Lung (tissue), 12 donors: Measurements from ENCODE around the gene BCL10. TPM values are rescaled to one million over a fixed set of nuclear protein-coding genes. Genes with fewer than 3 reads are reported as not detected.

Source experiments
- ATAC-seq: fragments of 200-7000 bp; cut with Tn5 transposase; one replicate; pipeline ENCODE4 v1.9.1; 2020; ENCODE audit warnings: moderate number of reproducible peaks; ENCODE audit not compliant: insufficient read depth, low FRiP score
- DNase-seq, 3 donors: peaks; one replicate each; pipeline ENCODE4 v3.0.0-alpha.2; 2013 to 2017
- H3K27ac ChIP-seq, 2 donors: one replicate each; pipeline ENCODE4 v1.5.1; 2013; ENCODE audit warnings: mild to moderate bottlenecking in 2 of 2, moderate library complexity in 2 of 2, control low read depth in 1 of 2, inconsistent platforms in 1 of 2, low read depth in 1 of 2, low read length in 1 of 2
- H3K27me3 ChIP-seq, 3 donors: one replicate each; pipeline ENCODE4 v1.5.1; 2013; ENCODE audit warnings: low read length in 2 of 3; ENCODE audit not compliant: control insufficient read depth in 3 of 3, insufficient read depth in 3 of 3
- H3K36me3 ChIP-seq, 4 donors: one replicate each; pipeline ENCODE4 v1.5.1; 2013; ENCODE audit warnings: low read length in 4 of 4, mild to moderate bottlenecking in 1 of 4, moderate library complexity in 1 of 4; ENCODE audit not compliant: control insufficient read depth in 4 of 4, insufficient read depth in 4 of 4
- H3K4me1 ChIP-seq, 5 donors: one replicate each; pipeline ENCODE4 v1.5.1; 2013; ENCODE audit warnings: low read length in 5 of 5, mild to moderate bottlenecking in 2 of 5, moderate library complexity in 1 of 5; ENCODE audit not compliant: control insufficient read depth in 5 of 5, insufficient read depth in 5 of 5
- H3K4me3 ChIP-seq: one replicate; pipeline ENCODE4 v1.5.1; 2013; ENCODE audit warnings: mild to moderate bottlenecking, control low read depth, moderate library complexity
- H3K9ac ChIP-seq, 2 donors: one replicate each; pipeline ENCODE4 v1.5.1; 2013; ENCODE audit warnings: low read length in 2 of 2, control low read depth in 1 of 2; ENCODE audit not compliant: insufficient read depth in 1 of 2
- H3K9me3 ChIP-seq, 4 donors: one replicate each; pipeline ENCODE4 v1.5.1; 2013; ENCODE audit warnings: low read length in 3 of 4, mild to moderate bottlenecking in 1 of 4, moderate library complexity in 1 of 4; ENCODE audit not compliant: control insufficient read depth in 4 of 4, insufficient read depth in 3 of 4
- CTCF ChIP-seq: IDR thresholded peaks from 2 replicates; pipeline ENCODE4 v1.5.1; 2012; ENCODE audit warnings: mild to moderate bottlenecking; ENCODE audit errors: control extremely low read depth, extremely low read depth
- WGBS, 2 donors: extraction: QIAGEN DNeasy Blood & Tissue Kit; methylation state at CpG; one replicate each; pipeline ENCODE4 v1.1.7; 2013; 5-methylcytosine and 5-hydroxymethylcytosine counted together
- polyA plus RNA-seq, 2 donors: library from polyadenylated mRNA; stranded (reverse); fragments of 200-250 nt; gene quantifications; one replicate each; pipeline ENCODE4 v1.2.1, GENCODE V29; 2013
- total RNA-seq, 2 donors: library from RNA; depleted of rRNA in 1 of 2; stranded (reverse); fragments of >200 nt in 1 of 2; gene quantifications; one replicate each; pipeline ENCODE4 v1.2.1, GENCODE V29; 2014 to 2021
- donor health status: control.
- donor health status: control.
- donor health status: Bipolar disorder and iron deficiency.
- donor health status: healthy.
- donor health status: DM: yes; HTN: yes; CAD: no.

Gene BCL10
- total and polyA plus RNA-seq, 4 donors, result 9.9 to 32.3 (median 18.8) TPM

- H3K9me3 ChIP-seq, result no peaks in the 10 kb centered on the region
Observed at GRCh38 chr1:85289207-85289847, 12.9 kb upstream of the BCL10 start.

GRCh38 chr1:85284202-85284601 is 7.8 kb upstream of the BCL10 start:
- WGBS, 2 donors, result 96 to 98% methylated on average over 2 of the region's 2 CpGs
- no peaks in the 10 kb centered on the region for H3K27me3 ChIP-seq

More at GRCh38 chr1:85289207-85289847, 12.9 kb upstream of the BCL10 start:
- no peaks in the 10 kb centered on the region for H3K27me3 ChIP-seq
- no peak for TF ChIP-seq CTCF
- no peak for DNase-seq
- no peak overlapping the region for H3K9ac ChIP-seq
- H3K4me1 ChIP-seq, result no peaks in the 10 kb centered on the region
- no peak for ATAC-seq
- H3K4me3 ChIP-seq, result no peak overlapping the region
- 84 to 88% methylated on average over 9 of the region's 9 CpGs for WGBS, 2 donors
- H3K36me3 ChIP-seq, result no peaks in the 10 kb centered on the region
- H3K27ac ChIP-seq, result no peak overlapping the region

GRCh38 chr1:85283475-85284199 is 7.2 kb upstream of the BCL10 start:
- DNase-seq, result no peak
- WGBS, 2 donors, result 83 to 92% methylated on average over 11 of the region's 11 CpGs
- no peaks in the 10 kb centered on the region for H3K36me3 ChIP-seq

More at GRCh38 chr1:85284202-85284601, 7.8 kb upstream of the BCL10 start:
- no peak overlapping the region for H3K4me3 ChIP-seq
- DNase-seq (no peak), ATAC-seq (no peak)
- no peaks in the 10 kb centered on the region for H3K36me3 ChIP-seq
- no peaks in the 10 kb centered on the region for H3K9me3 ChIP-seq
- TF ChIP-seq CTCF, result no peak
- H3K4me1 ChIP-seq, result peaks cover 0 to 3% (median 0%) of the 10 kb centered on the region in 5 donors
- no peak overlapping the region for H3K9ac ChIP-seq
- no peak overlapping the region for H3K27ac ChIP-seq

More at GRCh38 chr1:85283475-85284199, 7.2 kb upstream of the BCL10 start:
- no peaks in the 10 kb centered on the region for H3K9me3 ChIP-seq
- no peak overlapping the region for H3K27ac ChIP-seq
- H3K4me3 ChIP-seq, result no peak overlapping the region
- H3K4me1 ChIP-seq, result peaks cover 0 to 5% (median 0%) of the 10 kb centered on the region in 5 donors
- TF ChIP-seq CTCF, result no peak
- no peak for ATAC-seq
- H3K27me3 ChIP-seq, result no peaks in the 10 kb centered on the region
- no peak overlapping the region for H3K9ac ChIP-seq
